SK-N-SH (cell line): ENCODE results near the gene DTX1. TPM values are rescaled to one million over a fixed set of nuclear protein-coding genes. Genes with fewer than 3 reads are reported as not detected.

ENCODE experiments used
- CTCF ChIA-PET: fragments of 300-600, 350-600 bp; formaldehyde crosslinking; extraction: SDS; loops from one replicate; lab custom pipeline; 2021; lab: Yijun Ruan, JAX
- POLR2A ChIA-PET: fragments of 350-600 bp; sonication (Branson Sonifier 250); formaldehyde crosslinking; extraction: SDS; loops from one replicate; lab custom pipeline; 2020; ENCODE audit warnings: antibody characterized with exemption, inconsistent platforms; lab: Yijun Ruan, JAX
- DNase-seq: peaks from one replicate; pipeline ENCODE4 v3.0.0; 2012
- H2AFZ ChIP-seq: fragments of 200-600 bp; sonication (generic); 2 replicates; pipeline ENCODE4 v1.8.1; 2016; ENCODE audit warnings: antibody characterized with exemption, mild to moderate bottlenecking, low read depth
- H3F3A ChIP-seq: fragments of 200-600 bp; sonication (generic); replicated peaks from 2 replicates; pipeline ENCODE3; 2016; ENCODE audit warnings: antibody characterized with exemption, mild to moderate bottlenecking; ENCODE audit not compliant: insufficient read depth
- H3K27ac ChIP-seq, 2 experiments: fragments of 200-500 bp in 1 of 2; fragments of 200-600 bp in 1 of 2; sonication (Bioruptor generic) in 1 of 2; sonication (generic), shearing (Covaris generic) in 1 of 2; 2 replicates each; pipeline versions ENCODE4 v1.5.1 to v1.6.1; 2014 to 2016; ENCODE audit warnings: low read depth in 2 of 2, inconsistent platforms in 1 of 2, low read length in 1 of 2, mild to moderate bottlenecking in 1 of 2, mixed read lengths in 1 of 2
- H3K27me3 ChIP-seq: fragments of 200-600 bp; sonication (generic), shearing (Covaris generic); 2 replicates; pipeline ENCODE4 v1.6.1; 2016; ENCODE audit warnings: mixed run types; ENCODE audit not compliant: insufficient read depth
- H3K36me3 ChIP-seq, 2 experiments: fragments of 200-500 bp in 1 of 2; fragments of 200-600 bp in 1 of 2; sonication (Bioruptor generic) in 1 of 2; sonication (generic) in 1 of 2; replicated peaks in 1 of 2; 2 replicates each; pipeline versions ENCODE3 to v1.5.1; 2014 to 2016; ENCODE audit warnings: low read length in 1 of 2, mild to moderate bottlenecking in 1 of 2; ENCODE audit not compliant: insufficient read depth in 2 of 2, control insufficient read depth in 1 of 2
- H3K4me1 ChIP-seq, 2 experiments: fragments of 200-500 bp in 1 of 2; fragments of 200-600 bp in 1 of 2; sonication (Bioruptor generic) in 1 of 2; sonication (generic), shearing (Covaris generic) in 1 of 2; 2 replicates each; pipeline versions ENCODE4 v1.5.1 to v1.6.1; 2014 to 2016; ENCODE audit warnings: low read depth in 1 of 2, low read length in 1 of 2, mixed run types in 1 of 2; ENCODE audit not compliant: insufficient read depth in 2 of 2, control insufficient read depth in 1 of 2
- H3K4me2 ChIP-seq: fragments of 200-600 bp; sonication (generic), shearing (Covaris generic); 2 replicates; pipeline ENCODE4 v1.6.1; 2017; ENCODE audit warnings: mixed run types
- H3K4me3 ChIP-seq, 2 experiments: fragments of 200-500 bp in 1 of 2; fragments of 200-600 bp in 1 of 2; sonication (Bioruptor generic) in 1 of 2; sonication (generic), shearing (Covaris generic) in 1 of 2; 2 replicates each; pipeline versions ENCODE4 v1.5.1 to v1.8.1; 2014 to 2016; ENCODE audit warnings: low read depth in 2 of 2, inconsistent platforms in 1 of 2, low read length in 1 of 2, mild to moderate bottlenecking in 1 of 2, mixed read lengths in 1 of 2, moderate library complexity in 1 of 2
- H3K79me2 ChIP-seq: fragments of 200-600 bp; sonication (generic); 2 replicates; pipeline ENCODE4 v1.8.1; 2017; ENCODE audit warnings: mild to moderate bottlenecking; ENCODE audit not compliant: insufficient read depth
- H3K9ac ChIP-seq: fragments of 200-600 bp; sonication (generic); 2 replicates; pipeline ENCODE4 v1.6.1; 2017; ENCODE audit warnings: mixed run types
- H3K9me2 ChIP-seq: fragments of 200-600 bp; sonication (generic); 2 replicates; pipeline ENCODE4 v1.6.1; 2017; ENCODE audit warnings: mixed run types
- H3K9me3 ChIP-seq: fragments of 200-600 bp; sonication (generic); 2 replicates; pipeline ENCODE4 v1.6.1; 2017; ENCODE audit warnings: mixed run types, mild to moderate bottlenecking, moderate library complexity
- H4K20me1 ChIP-seq: fragments of 200-600 bp; sonication (generic); 2 replicates; pipeline ENCODE4 v1.6.1; 2017; ENCODE audit warnings: mild to moderate bottlenecking, mixed run types; ENCODE audit not compliant: insufficient read depth
- CTCF ChIP-seq: fragments of 200-600 bp; sonication (generic); IDR thresholded peaks from 2 replicates; pipeline ENCODE4 v1.6.1; 2017; ENCODE audit warnings: antibody characterized with exemption, mild to moderate bottlenecking, moderate library complexity
- ELF1 ChIP-seq: IDR thresholded peaks from 2 replicates; pipeline ENCODE4 v1.4.0; 2012
- FOXM1 ChIP-seq: IDR thresholded peaks from 2 replicates; pipeline ENCODE4 v1.4.0; 2012; ENCODE audit warnings: low read depth, mild to moderate bottlenecking
- GATA2 ChIP-seq: sonication (generic); formaldehyde crosslinking; IDR thresholded peaks from 2 replicates; pipeline ENCODE4 v1.5.0; 2020; ENCODE audit warnings: mild to moderate bottlenecking, missing genetic modification reagents
- MEF2A ChIP-seq: IDR thresholded peaks from 2 replicates; pipeline ENCODE4 v1.4.0; 2012; ENCODE audit warnings: low read depth, borderline replicate concordance
- RAD21 ChIP-seq: IDR thresholded peaks from 2 replicates; pipeline ENCODE4 v1.6.1; 2012; ENCODE audit warnings: mild to moderate bottlenecking, low read length
- REST ChIP-seq: IDR thresholded peaks from 2 replicates; pipeline ENCODE4 v1.6.1; 2012; ENCODE audit warnings: mild to moderate bottlenecking, low read depth, low read length, moderate library complexity
- RXRA ChIP-seq: IDR thresholded peaks from 2 replicates; pipeline ENCODE4 v1.4.0; 2012; ENCODE audit warnings: low read depth, mild to moderate bottlenecking, borderline replicate concordance
- SIN3A ChIP-seq: IDR thresholded peaks from 2 replicates; pipeline ENCODE4 v1.6.1; 2012; ENCODE audit warnings: low read depth, mild to moderate bottlenecking, low read length, moderate library complexity, borderline replicate concordance
- TCF12 ChIP-seq: IDR thresholded peaks from 2 replicates; pipeline ENCODE4 v1.4.0; 2012
- USF1 ChIP-seq: IDR thresholded peaks from 2 replicates; pipeline ENCODE4 v1.4.0; 2012; ENCODE audit warnings: low read depth, borderline replicate concordance
- YY1 ChIP-seq: IDR thresholded peaks from 2 replicates; pipeline ENCODE4 v1.4.0; 2012; ENCODE audit warnings: low read depth, mild to moderate bottlenecking
- ZBTB33 ChIP-seq: IDR thresholded peaks from 2 replicates; pipeline ENCODE4 v1.4.0; 2012; ENCODE audit warnings: low read depth, borderline replicate concordance
- WGBS: methylation state at CpG from one replicate; pipeline ENCODE4 v1.1.6; 2017; ENCODE audit warnings: low lambda C conversion rate; 5-methylcytosine and 5-hydroxymethylcytosine counted together
- polyA plus RNA-seq, 3 experiments: library from polyadenylated mRNA; depleted of rRNA; stranded (reverse); fragments of >200 nt; gene quantifications; 2 replicates each; pipeline ENCODE4 v1.2.3, GENCODE V29; 2012

Gene DTX1
- polyA plus RNA-seq, 1 of the 3 experiments (the other 2 are of a cell fraction) = 0.72 TPM

GRCh38 chr12:113072136-113072535 lies 15.6 kb downstream of the DTX1 start (continued):
- no peak for TF ChIP-seq CTCF
- no peak for TF ChIP-seq TCF12
- no peak for TF ChIP-seq YY1
- TF ChIP-seq RAD21 = no peak
- TF ChIP-seq MEF2A = no peak

DNA sequence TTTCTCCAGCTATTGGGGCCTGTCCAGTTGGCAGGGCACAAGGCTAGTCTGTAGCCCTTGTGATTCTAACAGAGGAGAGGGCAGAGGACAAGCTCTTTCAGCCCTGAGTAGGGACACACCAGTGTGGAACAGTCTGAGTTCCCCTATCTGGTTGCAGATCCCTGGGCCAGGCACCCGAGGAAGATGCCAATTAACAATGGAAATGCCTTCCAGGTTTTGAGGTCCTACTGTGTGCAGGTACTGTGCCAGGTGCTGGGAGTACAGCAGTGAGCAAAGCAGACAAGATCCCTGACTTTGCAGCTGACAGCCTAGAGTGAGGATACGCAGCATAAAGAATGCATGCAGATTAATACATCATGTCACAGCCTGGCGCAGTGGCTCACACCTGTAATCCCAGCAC lies 17.1 kb downstream of the DTX1 start:
- Histone ChIP-seq H3K27me3 (no peaks in the 10 kb centered on the region), H2AFZ (no peak overlapping the region), H3K9me2 (no peaks in the 10 kb centered on the region), H3K36me3 (no peaks in the 10 kb centered on the region), H3K9ac (no peak overlapping the region), H3F3A (no peaks in the 10 kb centered on the region), H3K4me1 (no peaks in the 10 kb centered on the region; a peak in 1 of 4 replicates), H3K27ac (no peak overlapping the region), H3K9me3 (no peaks in the 10 kb centered on the region), H4K20me1 (no peaks in the 10 kb centered on the region), H3K4me3 (no peak overlapping the region), H3K4me2 (no peak overlapping the region), H3K79me2 (no peaks in the 10 kb centered on the region)
- DNase-seq = no peak
- no peak for TF ChIP-seq FOXM1
- no peak for TF ChIP-seq RXRA
- no peak for TF ChIP-seq GATA2 (CRISPR knock-in tag)
- no peak for TF ChIP-seq SIN3A
- no peak for TF ChIP-seq USF1
- TF ChIP-seq REST = no peak
- no peak for TF ChIP-seq TCF12
- no peak for TF ChIP-seq ZBTB33
- TF ChIP-seq ELF1 = no peak
- ChIA-PET POLR2A (no interaction called here), CTCF (interaction anchor here (1.0 to 2.0 kb wide), 2 partner anchors 24 to 25 kb away, joined by 6 to 8 read pairs; no protein-coding TSS in a partner anchor)
- WGBS = 70% methylated on average over 3 of the region's 3 CpGs
